A673 (cell line): ENCODE data around the gene GRIK4. TPM values are rescaled to one million over a fixed set of nuclear protein-coding genes. Genes with fewer than 3 reads are reported as not detected.
A peak's percentile ranks its signal among the peaks of the same experiment; 100 is the strongest.

Experiments
- Bru-seq: library from RNA; stranded (reverse); fragments of 400-500 nt; gene quantifications from one replicate; lab custom pipeline; 2021; lab: Mats Ljungman, UMichigan
- BruChase-seq, 2 experiments: library from RNA; stranded (reverse); fragments of 400-500 nt; gene quantifications; one replicate each; lab custom pipeline; 2021; lab: Mats Ljungman, UMichigan
- BruUV-seq: library from RNA; stranded (reverse); fragments of 400-500 nt; replicated peaks from 2 replicates; lab custom pipeline; 2021; lab: Mats Ljungman, UMichigan
- CTCF ChIA-PET: fragments of 300-600 bp; sonication (Branson Sonifier 250); formaldehyde crosslinking; loops from one replicate; lab custom pipeline; 2022; ENCODE audit warnings: antibody characterized with exemption; lab: Charles Lee
- POLR2A ChIA-PET: fragments of 300-600 bp; sonication (Branson Sonifier 250); formaldehyde crosslinking; loops from one replicate; lab custom pipeline; 2022; ENCODE audit warnings: antibody characterized with exemption; ENCODE audit not compliant: low non-redundant PET; lab: Charles Lee
- DNase-seq: peaks from one replicate; pipeline ENCODE4 v3.0.0-alpha.2; 2015; ENCODE audit warnings: low spot score
- H3K27ac ChIP-seq: fragments of 200-600 bp; sonication (generic); 2 replicates; pipeline ENCODE4 v1.5.1; 2016; ENCODE audit warnings: mixed run types, low read depth, mild to moderate bottlenecking, mixed read lengths, antibody characterized with exemption, low read length; ENCODE audit not compliant: poor library complexity, severe bottlenecking
- H3K27me3 ChIP-seq: fragments of 200-600 bp; sonication (generic); replicated peaks from 2 replicates; pipeline ENCODE4 v1.6.1; 2017; ENCODE audit warnings: mixed run types, low read depth, mild to moderate bottlenecking, mixed read lengths, antibody characterized with exemption, low read length; ENCODE audit not compliant: insufficient read depth, poor library complexity
- H3K36me3 ChIP-seq: fragments of 200-600 bp; sonication (generic); 2 replicates; pipeline ENCODE4 v1.6.1; 2016; ENCODE audit warnings: mixed run types, mild to moderate bottlenecking, mixed read lengths, antibody characterized with exemption, low read length; ENCODE audit not compliant: insufficient read depth, poor library complexity, severe bottlenecking
- H3K4me1 ChIP-seq: fragments of 200-600 bp; sonication (generic); 2 replicates; pipeline ENCODE4 v1.6.1; 2017; ENCODE audit warnings: mixed run types, mild to moderate bottlenecking, mixed read lengths, antibody characterized with exemption, low read length; ENCODE audit not compliant: insufficient read depth, poor library complexity, severe bottlenecking
- H3K4me3 ChIP-seq: fragments of 200-600 bp; sonication (generic); 2 replicates; pipeline ENCODE4 v1.5.1; 2016; ENCODE audit warnings: low read depth, mixed run types, mild to moderate bottlenecking, mixed read lengths, low read length; ENCODE audit not compliant: poor library complexity, severe bottlenecking
- H3K9me3 ChIP-seq: fragments of 200-600 bp; sonication (generic); 2 replicates; pipeline ENCODE4 v1.6.1; 2016; ENCODE audit warnings: mixed run types, low read depth, mild to moderate bottlenecking, mixed read lengths, antibody characterized with exemption, low read length; ENCODE audit not compliant: poor library complexity, severe bottlenecking
- CTCF ChIP-seq: fragments of 300-800, 200-600 bp; sonication (generic); conservative IDR thresholded peaks from 2 replicates; pipeline ENCODE4 v1.5.1; 2017; ENCODE audit warnings: low read depth, mild to moderate bottlenecking, antibody characterized with exemption, low read length, moderate library complexity, mixed read lengths
- EZH2 ChIP-seq: fragments of 200-600 bp; sonication (generic); IDR thresholded peaks from 2 replicates; pipeline ENCODE4 v1.6.1; 2017; ENCODE audit warnings: borderline replicate concordance, low read depth, mild to moderate bottlenecking, mixed read lengths, antibody characterized with exemption, low read length; ENCODE audit not compliant: poor library complexity, severe bottlenecking
- intact Hi-C: fragments of 100-400 bp; cut with micrococcal nuclease; formaldehyde crosslinking; loops from one replicate; pipeline ENCODE4 v1.10.0; 2022; ENCODE audit not compliant: unreplicated experiment
- long read RNA-seq: library from polyadenylated mRNA; stranded (forward); transcript quantifications from one replicate; pipeline ENCODE4 v2.0.0, GENCODE V29; 2022
- total RNA-seq: library from RNA; stranded (reverse); gene quantifications from 2 replicates; pipeline ENCODE4 v1.2.3, GENCODE V29; 2021

GRIK4 gene
- not detected in 2 replicates for total RNA-seq
- Bru-seq, nascent RNA, result percentile 8 among the genes with signal in this experiment
- percentile 10 among the genes with signal in this experiment for BruChase-seq, experiment 1, labeled RNA remaining after a 2-hour chase
- BruChase-seq, experiment 2, labeled RNA remaining after a 6-hour chase, result percentile 13 among the genes with signal in this experiment
- long read RNA-seq, result 0 reads

- H3K9me3 ChIP-seq, result no peaks in the 10 kb centered on the region
- BruUV-seq, result no TSS peak
- POLR2A ChIA-PET, result no interaction called here
- H3K27me3 ChIP-seq, result peaks cover 41% of the 10 kb centered on the region
- H3K27ac ChIP-seq, result no peak within 1 kb of the TSS
- H3K4me3 ChIP-seq, result peak within 1 kb of the TSS; percentile 41
- peak; percentile 97 for TF ChIP-seq CTCF
- no peak for TF ChIP-seq EZH2
- intact Hi-C loops, result loop anchor here (1.0 to 2.0 kb wide), 5 partner anchors 174 to 684 kb away; no protein-coding TSS in a partner anchor
- no peaks in the 10 kb centered on the region for H3K36me3 ChIP-seq
- DNase-seq, result peak; percentile 90
- CTCF ChIA-PET, result interaction anchor here (0.6 to 2.3 kb wide), 7 partner anchors 174 to 740 kb away, joined by 3 to 20 read pairs (median 4); partner anchors contain the start of gene ARHGEF12
- H3K4me1 ChIP-seq, result no peaks in the 10 kb centered on the region
These were observed at the start of gene GRIK4 for GRCh38 chr11:120511116-120511819. Gene GRIK4 (plus strand): TSS chr11:120511748. CDS start chr11:120660319, 148,571 bp downstream.

- no peak overlapping the region for H3K27ac ChIP-seq
- TF ChIP-seq EZH2, result no peak
- TF ChIP-seq CTCF, result no peak
- BruUV-seq, result no TSS peak
- no peaks in the 10 kb centered on the region for H3K9me3 ChIP-seq
- CTCF ChIA-PET, result interaction anchor here (0.6 kb wide), 1 partner anchor 1094 kb away, joined by 5 read pairs; no protein-coding TSS in a partner anchor
- intact Hi-C loops, result no loop called here
- H3K4me1 ChIP-seq, result no peaks in the 10 kb centered on the region
- DNase-seq, result no peak
- H3K27me3 ChIP-seq, result no peaks in the 10 kb centered on the region
- peaks cover 78% of the 10 kb centered on the region for H3K36me3 ChIP-seq
- H3K4me3 ChIP-seq, result no peak overlapping the region
- POLR2A ChIA-PET, result no interaction called here
These were observed 48.7 kb upstream of the GRIK4 start for GRCh38 chr11:120462825-120463224.

GRCh38 chr11:120465921-120466534, 45.5 kb upstream of the GRIK4 start:
- Histone ChIP-seq H3K27me3 (no peaks in the 10 kb centered on the region), H3K36me3 (peaks cover 75% of the 10 kb centered on the region), H3K4me1 (no peaks in the 10 kb centered on the region), H3K27ac (no peak overlapping the region), H3K4me3 (no peak overlapping the region), H3K9me3 (no peaks in the 10 kb centered on the region)
- DNase-seq, result no peak
- intact Hi-C loops, result no loop called here
- TF ChIP-seq EZH2 (no peak), CTCF (no peak)
- ChIA-PET POLR2A (no interaction called here), CTCF (no interaction called here)
- BruUV-seq, result no TSS peak
